Ovary (tissue), 3 donors: Measurements from ENCODE around the gene MCF2L.

Source experiments
- POLR2A ChIP-seq: fragments of 450-650 bp; IDR thresholded peaks from one replicate; pipeline ENCODE4 v1.6.1; 2017; ENCODE audit warnings: antibody characterized with exemption, mild to moderate bottlenecking, moderate library complexity
- TF ChIP-seq, protein P1 (sequence below), 3 donors: fragments of 450-650 bp in 2 of 3; fragments of 200-600 bp in 1 of 3; IDR thresholded peaks; one replicate each; pipeline versions ENCODE4 v1.5.1 to v1.8.0; 2016 to 2022; ENCODE audit warnings: antibody characterized with exemption in 3 of 3, mild to moderate bottlenecking in 1 of 3
- donor health status: DM: no; HTN: no; CAD: no.

DNA sequence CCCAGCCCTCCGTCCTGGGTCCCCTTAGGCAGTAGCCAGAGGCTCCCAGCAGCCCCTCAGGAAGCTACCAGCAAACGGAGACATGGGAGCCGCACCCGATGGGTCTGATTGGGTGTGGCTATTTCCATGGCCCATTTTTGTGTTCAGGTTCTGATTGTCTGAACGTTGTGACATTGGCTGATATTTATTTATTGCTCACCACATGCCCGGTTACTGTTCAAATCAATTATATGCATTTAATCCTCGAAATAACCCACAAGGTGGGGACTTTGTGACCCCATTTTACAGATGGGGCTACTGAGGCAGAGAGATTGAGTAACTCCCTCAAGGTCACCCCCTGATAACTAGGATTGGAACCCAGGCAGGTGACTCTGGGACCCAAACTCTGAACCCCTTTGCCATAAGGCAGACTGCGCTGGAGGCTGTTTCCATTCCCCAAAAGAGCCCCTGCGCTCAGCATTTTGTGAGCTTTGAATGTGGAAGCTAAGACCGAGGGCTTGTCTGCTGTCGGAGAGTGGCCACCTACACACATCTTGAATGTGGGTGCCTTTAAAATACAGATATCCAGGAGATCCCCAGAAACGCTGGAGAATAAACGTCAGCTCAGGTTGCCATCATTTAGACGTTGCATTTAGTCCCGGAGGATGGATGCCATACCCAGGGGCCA is 13.6 kb upstream of the MCF2L start:
- TF ChIP-seq POLR2A: no peak
- TF ChIP-seq, protein P1, sequence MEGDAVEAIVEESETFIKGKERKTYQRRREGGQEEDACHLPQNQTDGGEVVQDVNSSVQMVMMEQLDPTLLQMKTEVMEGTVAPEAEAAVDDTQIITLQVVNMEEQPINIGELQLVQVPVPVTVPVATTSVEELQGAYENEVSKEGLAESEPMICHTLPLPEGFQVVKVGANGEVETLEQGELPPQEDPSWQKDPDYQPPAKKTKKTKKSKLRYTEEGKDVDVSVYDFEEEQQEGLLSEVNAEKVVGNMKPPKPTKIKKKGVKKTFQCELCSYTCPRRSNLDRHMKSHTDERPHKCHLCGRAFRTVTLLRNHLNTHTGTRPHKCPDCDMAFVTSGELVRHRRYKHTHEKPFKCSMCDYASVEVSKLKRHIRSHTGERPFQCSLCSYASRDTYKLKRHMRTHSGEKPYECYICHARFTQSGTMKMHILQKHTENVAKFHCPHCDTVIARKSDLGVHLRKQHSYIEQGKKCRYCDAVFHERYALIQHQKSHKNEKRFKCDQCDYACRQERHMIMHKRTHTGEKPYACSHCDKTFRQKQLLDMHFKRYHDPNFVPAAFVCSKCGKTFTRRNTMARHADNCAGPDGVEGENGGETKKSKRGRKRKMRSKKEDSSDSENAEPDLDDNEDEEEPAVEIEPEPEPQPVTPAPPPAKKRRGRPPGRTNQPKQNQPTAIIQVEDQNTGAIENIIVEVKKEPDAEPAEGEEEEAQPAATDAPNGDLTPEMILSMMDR (IDR thresholded peaks at IDR 0.05): no peak
